PFSK-1 (cell line): ENCODE data around the gene DRGX.

Experiments
- FOXP2 ChIP-seq: optimal IDR thresholded peaks from 2 replicates; pipeline ENCODE3; 2011; ENCODE audit warnings: borderline replicate concordance, control low read depth, inconsistent platforms; ENCODE audit not compliant: insufficient read depth; ENCODE audit errors: extremely low read length, extremely low read depth
- POLR2AphosphoS5 ChIP-seq: IDR thresholded peaks from 2 replicates; pipeline ENCODE4 v1.6.1; 2012; ENCODE audit warnings: low read depth, mild to moderate bottlenecking, control low read depth, low read length, moderate library complexity
- REST ChIP-seq, 2 experiments: IDR thresholded peaks; 2 replicates each; pipeline versions ENCODE4 v1.6.1 to v1.8.0; 2011 to 2012; ENCODE audit warnings: low read depth in 2 of 2, low read length in 2 of 2, control low read depth in 1 of 2, inconsistent platforms in 1 of 2, mild to moderate bottlenecking in 1 of 2, moderate library complexity in 1 of 2; ENCODE audit not compliant: insufficient read depth in 1 of 2
- SIN3A ChIP-seq: IDR thresholded peaks from 2 replicates; pipeline ENCODE4 v1.6.1; 2012; ENCODE audit warnings: mild to moderate bottlenecking, low read length, moderate library complexity, borderline replicate concordance; ENCODE audit not compliant: insufficient read depth

- TF ChIP-seq POLR2AphosphoS5 (no peak), FOXP2 (no peak), REST (IDR thresholded peaks at IDR 0.05; ENCODE audit: insufficient read depth in 1 of 2, low read depth in 2 of 2, low read length in 2 of 2) (no peak), SIN3A (no peak)
Observed at GRCh38 chr10:49327036-49327813, 68.7 kb downstream of the DRGX start.
